Esophagus muscularis mucosa (tissue), 4 donors: ENCODE data around the gene HLCS. TPM values are rescaled to one million over a fixed set of nuclear protein-coding genes. Genes with fewer than 3 reads are reported as not detected.

Experiments used
- DNase-seq: peaks from one replicate; pipeline ENCODE4 v3.0.0-alpha.2; 2017; ENCODE audit errors: extremely low spot score
- H3K27ac ChIP-seq, 4 donors: fragments of 200-600 bp; sonication (generic); replicated peaks in 1 of 4; 1 replicate in 3 of 4; 2 replicates in 1 of 4; pipeline ENCODE4 v1.5.1; 2016 to 2019; ENCODE audit warnings: mild to moderate bottlenecking in 1 of 4
- H3K27me3 ChIP-seq, 4 donors: fragments of 200-600 bp; sonication (generic); one replicate each; pipeline versions ENCODE4 v1.5.1 to v1.6.0; 2016 to 2019
- H3K36me3 ChIP-seq, 4 donors: fragments of 200-600 bp; sonication (generic); one replicate each; pipeline ENCODE4 v1.5.1; 2016 to 2019
- H3K4me1 ChIP-seq, 4 donors: fragments of 200-600 bp; sonication (generic); one replicate each; pipeline ENCODE4 v1.5.1; 2016 to 2019
- H3K4me3 ChIP-seq, 4 donors: fragments of 200-600 bp; sonication (generic); 1 replicate in 2 of 4; 2 replicates in 2 of 4; pipeline ENCODE4 v1.5.1; 2016 to 2019; ENCODE audit warnings: mild to moderate bottlenecking in 4 of 4, moderate library complexity in 1 of 4
- H3K9me3 ChIP-seq, 4 donors: fragments of 200-600 bp; sonication (generic); 1 replicate in 3 of 4; 2 replicates in 1 of 4; pipeline ENCODE4 v1.5.1; 2016 to 2019
- CTCF ChIP-seq, 3 experiments: fragments of 200-600 bp in 2 of 3; fragments of 450-650 bp in 1 of 3; sonication (generic) in 2 of 3; IDR thresholded peaks; one replicate each; pipeline ENCODE4 v1.5.1; 2017 to 2019; ENCODE audit warnings: antibody characterized with exemption in 3 of 3, mild to moderate bottlenecking in 2 of 3, moderate library complexity in 1 of 3
- EP300 ChIP-seq: sonication (generic); formaldehyde crosslinking; IDR thresholded peaks from one replicate; pipeline ENCODE4 v1.6.1; 2017; ENCODE audit warnings: antibody characterized with exemption
- POLR2A ChIP-seq: fragments of 450-650 bp; IDR thresholded peaks from one replicate; pipeline ENCODE4 v1.6.1; 2017; ENCODE audit warnings: antibody characterized with exemption, moderate library complexity, mild to moderate bottlenecking, low read depth
- POLR2AphosphoS5 ChIP-seq, 2 donors: sonication (generic); formaldehyde crosslinking; IDR thresholded peaks; one replicate each; pipeline ENCODE4 v1.6.1; 2017; ENCODE audit warnings: antibody characterized with exemption in 2 of 2
- WGBS: methylation state at CpG from one replicate; pipeline ENCODE4 v1.1.5; 2018; 5-methylcytosine and 5-hydroxymethylcytosine counted together
- intact Hi-C: fragments of 100-400 bp; cut with DNase I; formaldehyde crosslinking; loops from one replicate; pipeline ENCODE4 v1.15.1; 2023
- total RNA-seq, 4 donors: library from RNA; depleted of rRNA; stranded (reverse); fragments of >200 nt; gene quantifications; one replicate each; pipeline versions ENCODE4 v1.1.0 to v1.2.1, GENCODE V29; 2016

Gene HLCS
- total RNA-seq, 4 donors from 2014 or later, result 15.9 to 25.3 (median 22.0) TPM

- TF ChIP-seq POLR2A (no peak), EP300 (no peak), POLR2AphosphoS5 (IDR thresholded peaks at IDR 0.05) (no peak)
- H3K27ac ChIP-seq, result no peak overlapping the region
- no peak overlapping the region for H3K4me3 ChIP-seq
- WGBS, result 84% methylated on average over 16 of the region's 18 CpGs
- H3K27me3 ChIP-seq, result peaks cover 0 to 48% (median 0%) of the 10 kb centered on the region in 4 donors
- H3K9me3 ChIP-seq, result no peaks in the 10 kb centered on the region
- H3K4me1 ChIP-seq, result no peaks in the 10 kb centered on the region
- intact Hi-C loops, result no loop called here
- no peak for DNase-seq
- no peaks in the 10 kb centered on the region for H3K36me3 ChIP-seq
Measured at GRCh38 chr21:36729310-36729970, 237.0 kb downstream of the HLCS start.

GRCh38 chr21:36728371-36729111, 237.9 kb downstream of the HLCS start:
- DNase-seq, result no peak
- H3K27me3 ChIP-seq, result peaks cover 0 to 47% (median 0%) of the 10 kb centered on the region in 4 donors
- no peak for TF ChIP-seq POLR2AphosphoS5 (IDR thresholded peaks at IDR 0.05)
- no peak for TF ChIP-seq EP300
- TF ChIP-seq CTCF (IDR thresholded peaks at IDR 0.05), result no peak
- no peak for TF ChIP-seq POLR2A
- no peaks in the 10 kb centered on the region for H3K36me3 ChIP-seq
- H3K9me3 ChIP-seq, result no peaks in the 10 kb centered on the region
- H3K4me3 ChIP-seq, result no peak overlapping the region
- H3K27ac ChIP-seq, result no peak overlapping the region
- no peaks in the 10 kb centered on the region for H3K4me1 ChIP-seq
- WGBS, result 81% methylated on average over 5 of the region's 14 CpGs
- intact Hi-C loops, result no loop called here

DNA sequence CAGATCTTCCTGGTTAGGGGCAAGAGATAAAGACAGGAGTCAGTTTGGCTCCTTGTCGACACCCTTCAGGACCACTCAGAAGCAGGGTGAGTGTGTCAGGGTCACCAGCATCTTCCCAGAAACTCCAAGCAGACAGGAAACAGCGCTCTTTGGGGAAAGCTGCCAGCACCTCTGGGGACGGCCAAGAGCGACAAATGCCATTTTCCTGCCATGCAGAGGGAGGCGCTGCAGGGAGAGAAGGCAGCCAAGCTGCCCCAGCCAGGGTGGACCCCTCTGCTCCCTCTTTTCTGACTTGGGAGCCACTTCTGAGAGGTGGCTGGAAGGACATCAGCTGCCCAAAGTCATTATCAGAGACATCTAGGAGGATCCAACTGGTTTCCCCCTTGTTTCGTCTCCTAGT, 238.6 kb downstream of the HLCS start:
- H3K4me1 ChIP-seq, result no peaks in the 10 kb centered on the region
- 79% methylated on average over 6 of the region's 6 CpGs for WGBS
- no peak overlapping the region for H3K27ac ChIP-seq
- no peak overlapping the region for H3K4me3 ChIP-seq
- TF ChIP-seq POLR2AphosphoS5 (IDR thresholded peaks at IDR 0.05), result no peak
- TF ChIP-seq POLR2A, result no peak
- no peak for TF ChIP-seq EP300
- TF ChIP-seq CTCF (IDR thresholded peaks at IDR 0.05), result no peak
- peaks cover 0 to 50% (median 0%) of the 10 kb centered on the region in 4 donors for H3K27me3 ChIP-seq
- no peak for DNase-seq
- H3K9me3 ChIP-seq, result no peaks in the 10 kb centered on the region
- intact Hi-C loops, result no loop called here
- no peaks in the 10 kb centered on the region for H3K36me3 ChIP-seq

DNA sequence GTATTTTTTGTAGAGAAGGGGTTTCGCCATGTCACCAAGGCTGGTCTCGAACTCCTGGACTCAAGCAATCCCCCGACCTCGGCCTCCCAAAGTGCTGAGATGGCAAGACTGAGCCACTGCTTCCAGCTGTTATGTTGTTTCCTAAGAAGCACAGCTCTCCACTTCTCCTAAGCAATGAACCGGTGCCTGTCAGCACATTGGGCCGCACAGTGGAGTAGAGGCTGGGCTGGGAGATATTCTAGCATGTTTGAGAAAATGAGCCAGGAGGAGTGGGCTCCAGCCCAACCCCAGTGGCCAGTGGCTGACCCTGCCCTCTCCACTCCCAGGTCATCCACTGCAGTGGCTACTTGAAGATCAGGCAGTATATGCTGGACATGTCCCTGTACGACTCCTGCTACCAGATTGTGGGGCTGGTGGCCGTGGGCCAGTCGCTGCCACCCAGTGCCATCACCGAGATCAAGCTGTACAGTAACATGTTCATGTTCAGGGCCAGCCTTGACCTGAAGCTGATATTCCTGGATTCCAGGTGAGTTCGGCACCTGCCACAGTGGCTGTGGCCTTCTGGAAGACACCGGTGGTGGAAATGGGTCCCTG, 240.6 kb downstream of the HLCS start:
- Histone ChIP-seq H3K36me3 (no peaks in the 10 kb centered on the region), H3K9me3 (no peaks in the 10 kb centered on the region), H3K4me3 (no peak overlapping the region), H3K27me3 (peaks cover 0 to 46% (median 0%) of the 10 kb centered on the region in 4 donors), H3K4me1 (no peaks in the 10 kb centered on the region), H3K27ac (no peak overlapping the region)
- intact Hi-C loops, result no loop called here
- WGBS, result 93% methylated on average over 9 of the region's 12 CpGs
- no peak for DNase-seq
- no peak for TF ChIP-seq EP300
- no peak for TF ChIP-seq CTCF (IDR thresholded peaks at IDR 0.05)
- TF ChIP-seq POLR2AphosphoS5 (IDR thresholded peaks at IDR 0.05), result no peak
- no peak for TF ChIP-seq POLR2A

DNA sequence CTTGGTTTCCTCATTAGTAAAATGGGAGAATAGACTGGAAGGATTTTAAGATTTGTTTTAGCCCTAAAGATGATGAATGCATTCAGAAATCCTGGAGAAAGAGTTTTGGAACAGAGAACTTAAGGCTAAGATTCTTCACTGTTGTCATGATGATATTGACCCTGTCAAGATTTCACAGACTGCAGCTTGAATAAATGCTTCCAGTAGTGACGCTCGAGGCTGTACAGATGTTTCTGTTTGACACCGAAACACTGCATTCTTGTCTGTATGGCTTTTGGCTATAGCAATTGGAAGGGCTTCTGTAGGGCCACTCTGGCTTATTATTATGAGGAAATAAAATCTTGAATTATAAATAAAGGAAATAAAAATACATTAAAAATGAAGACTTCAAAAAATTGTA, 241.8 kb downstream of the HLCS start:
- peaks cover 0 to 42% (median 0%) of the 10 kb centered on the region in 4 donors for H3K27me3 ChIP-seq
- intact Hi-C loops, result no loop called here
- no peaks in the 10 kb centered on the region for H3K36me3 ChIP-seq
- H3K9me3 ChIP-seq, result no peaks in the 10 kb centered on the region
- no peak for DNase-seq
- H3K4me3 ChIP-seq, result no peak overlapping the region
- no peaks in the 10 kb centered on the region for H3K4me1 ChIP-seq
- TF ChIP-seq EP300, result no peak
- WGBS, result 40% methylated on average over 3 of the region's 3 CpGs
- H3K27ac ChIP-seq, result no peak overlapping the region
